ENCODE measurements around the gene VPREB3. TPM values are rescaled to one million over a fixed set of nuclear protein-coding genes. Genes with fewer than 3 reads are reported as not detected.

The VPREB3 gene
- total RNA-seq, 6 donors from 2014 or later = 0.74 to 0.80 TPM; not detected in 4

DNA sequence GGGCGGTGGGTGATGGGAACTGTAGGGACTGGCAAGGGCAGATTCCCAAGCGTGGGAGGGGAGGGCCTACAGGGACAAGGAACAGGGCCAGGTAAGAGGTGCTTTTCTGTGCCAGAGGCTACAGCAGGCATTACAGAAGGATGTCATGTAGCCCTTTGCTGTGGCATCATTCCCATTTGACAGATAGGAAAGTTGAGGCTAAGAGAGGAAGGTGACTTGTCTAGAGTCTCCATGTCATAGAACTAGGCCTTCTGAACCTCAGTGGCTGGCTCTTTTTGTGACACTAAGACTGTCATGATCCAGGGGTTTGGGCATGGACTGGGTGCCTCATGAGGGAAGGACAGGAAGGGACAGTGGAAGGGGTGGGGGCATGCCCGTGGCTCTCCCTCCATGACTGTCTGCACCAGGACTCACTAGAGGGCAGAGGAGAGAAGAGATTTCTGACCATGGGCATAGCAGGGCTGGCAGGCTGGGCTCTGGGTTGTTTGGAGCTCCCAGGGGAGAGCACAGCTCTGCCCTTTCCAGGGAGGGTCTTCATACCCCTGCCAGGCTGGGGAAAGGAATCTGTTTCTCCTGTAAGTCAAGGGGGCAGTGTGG is 21.7 kb upstream of the VPREB3 start:
- DNase-seq (no peak), ATAC-seq (ENCODE audit: low FRiP score in 2 of 2) (no peak)
- Histone ChIP-seq H3K27ac (no peak overlapping the region), H3K36me3 (no peaks in the 10 kb centered on the region), H3K4me1 (peaks cover 16 to 29% (median 24%) of the 10 kb centered on the region in 4 donors), H3K4me3 (no peak overlapping the region), H3K9me3 (no peaks in the 10 kb centered on the region), H3K27me3 (no peaks in the 10 kb centered on the region)
- no peak for TF ChIP-seq POLR2AphosphoS5 (IDR thresholded peaks at IDR 0.05)
- TF ChIP-seq POLR2A (IDR thresholded peaks at IDR 0.05) = no peak
- no peak for TF ChIP-seq EP300 (IDR thresholded peaks at IDR 0.05)
- TF ChIP-seq, protein P1, sequence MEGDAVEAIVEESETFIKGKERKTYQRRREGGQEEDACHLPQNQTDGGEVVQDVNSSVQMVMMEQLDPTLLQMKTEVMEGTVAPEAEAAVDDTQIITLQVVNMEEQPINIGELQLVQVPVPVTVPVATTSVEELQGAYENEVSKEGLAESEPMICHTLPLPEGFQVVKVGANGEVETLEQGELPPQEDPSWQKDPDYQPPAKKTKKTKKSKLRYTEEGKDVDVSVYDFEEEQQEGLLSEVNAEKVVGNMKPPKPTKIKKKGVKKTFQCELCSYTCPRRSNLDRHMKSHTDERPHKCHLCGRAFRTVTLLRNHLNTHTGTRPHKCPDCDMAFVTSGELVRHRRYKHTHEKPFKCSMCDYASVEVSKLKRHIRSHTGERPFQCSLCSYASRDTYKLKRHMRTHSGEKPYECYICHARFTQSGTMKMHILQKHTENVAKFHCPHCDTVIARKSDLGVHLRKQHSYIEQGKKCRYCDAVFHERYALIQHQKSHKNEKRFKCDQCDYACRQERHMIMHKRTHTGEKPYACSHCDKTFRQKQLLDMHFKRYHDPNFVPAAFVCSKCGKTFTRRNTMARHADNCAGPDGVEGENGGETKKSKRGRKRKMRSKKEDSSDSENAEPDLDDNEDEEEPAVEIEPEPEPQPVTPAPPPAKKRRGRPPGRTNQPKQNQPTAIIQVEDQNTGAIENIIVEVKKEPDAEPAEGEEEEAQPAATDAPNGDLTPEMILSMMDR (IDR thresholded peaks at IDR 0.05) = no peak
- WGBS, 2 donors = 73 to 83% methylated on average over 3 of the region's 3 CpGs

DNA sequence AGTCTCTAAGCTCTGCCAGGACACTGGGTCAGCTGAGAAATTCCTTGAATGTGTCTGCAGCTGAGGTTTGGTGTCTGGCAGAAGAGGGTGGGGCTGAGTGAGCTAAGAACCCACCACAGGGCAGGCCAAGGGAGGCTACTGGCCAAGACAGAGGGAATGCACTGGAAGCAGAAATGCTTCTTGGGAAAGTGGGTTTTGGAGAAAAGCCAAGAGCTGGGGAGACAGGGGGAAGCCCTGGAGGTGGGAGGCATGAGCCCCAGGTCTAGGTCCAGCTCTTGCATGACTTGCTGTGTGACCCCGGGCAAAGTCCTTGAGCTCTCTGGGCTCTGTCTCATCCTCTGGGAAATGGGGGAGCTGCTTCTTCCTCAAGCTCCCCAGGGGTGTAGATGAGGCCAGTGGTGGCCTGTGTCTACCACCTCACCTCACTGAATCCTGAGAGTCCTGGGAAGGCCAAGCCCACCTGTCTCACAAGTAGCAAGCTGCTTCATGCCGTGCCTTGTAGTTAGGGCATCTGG is 20.8 kb upstream of the VPREB3 start:
- Histone ChIP-seq H3K27ac (no peak overlapping the region), H3K27me3 (no peaks in the 10 kb centered on the region), H3K36me3 (no peaks in the 10 kb centered on the region), H3K4me1 (peaks cover 19 to 30% (median 24%) of the 10 kb centered on the region in 4 donors), H3K9me3 (no peaks in the 10 kb centered on the region), H3K4me3 (no peak overlapping the region)
- TF ChIP-seq POLR2A (IDR thresholded peaks at IDR 0.05) (no peak), EP300 (IDR thresholded peaks at IDR 0.05) (no peak), POLR2AphosphoS5 (IDR thresholded peaks at IDR 0.05) (no peak)
- TF ChIP-seq, protein P1 (IDR thresholded peaks at IDR 0.05) = no peak
- DNase-seq (no peak), ATAC-seq (ENCODE audit: low FRiP score in 2 of 2) (peak in 1 of 2 donors; percentile 71)
- 75 to 93% methylated on average over 2 of the region's 2 CpGs for WGBS, 2 donors

DNA sequence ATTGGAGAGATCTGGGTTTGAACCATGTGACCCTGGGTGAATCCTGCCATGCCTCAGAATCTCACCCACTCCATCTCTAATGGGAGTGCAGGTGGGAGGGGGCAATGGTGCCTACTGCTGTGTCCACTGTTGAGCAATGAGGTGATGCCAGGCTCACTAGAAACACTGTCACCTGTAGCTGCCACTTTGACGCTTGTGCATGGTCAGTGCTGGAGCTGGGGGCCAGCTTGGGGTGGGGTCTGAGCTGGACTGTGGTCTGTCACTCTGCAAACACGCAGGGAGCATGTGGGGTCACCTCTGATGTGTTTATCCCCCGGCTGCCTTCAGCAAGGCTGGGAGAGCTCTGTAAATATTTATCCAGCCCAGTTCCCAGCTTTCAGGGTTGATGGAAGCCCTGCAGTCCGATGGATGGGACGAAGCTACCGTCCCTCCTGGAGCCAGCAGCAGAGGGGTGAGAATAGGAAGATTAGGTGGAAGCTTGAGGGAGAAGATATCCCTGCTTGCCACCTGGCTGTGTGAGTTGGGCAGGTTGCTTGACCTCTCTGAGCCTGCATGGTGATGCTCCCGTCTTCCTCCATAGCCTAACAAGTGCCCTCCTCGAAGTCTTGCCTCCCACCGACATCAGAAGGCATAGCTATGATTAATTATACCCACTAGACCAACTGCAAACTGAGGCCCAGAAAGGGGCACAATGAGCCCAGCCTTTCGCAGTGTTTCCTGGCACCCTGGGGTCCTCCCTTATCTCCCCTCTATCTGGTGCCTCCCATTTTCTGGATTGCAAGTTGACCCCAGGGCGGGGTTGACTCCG is 20.1 kb upstream of the VPREB3 start:
- WGBS, 2 donors = 78 to 79% methylated on average over 6 to 12 of the region's 12 CpGs
- H3K9me3 ChIP-seq = no peaks in the 10 kb centered on the region

DNA sequence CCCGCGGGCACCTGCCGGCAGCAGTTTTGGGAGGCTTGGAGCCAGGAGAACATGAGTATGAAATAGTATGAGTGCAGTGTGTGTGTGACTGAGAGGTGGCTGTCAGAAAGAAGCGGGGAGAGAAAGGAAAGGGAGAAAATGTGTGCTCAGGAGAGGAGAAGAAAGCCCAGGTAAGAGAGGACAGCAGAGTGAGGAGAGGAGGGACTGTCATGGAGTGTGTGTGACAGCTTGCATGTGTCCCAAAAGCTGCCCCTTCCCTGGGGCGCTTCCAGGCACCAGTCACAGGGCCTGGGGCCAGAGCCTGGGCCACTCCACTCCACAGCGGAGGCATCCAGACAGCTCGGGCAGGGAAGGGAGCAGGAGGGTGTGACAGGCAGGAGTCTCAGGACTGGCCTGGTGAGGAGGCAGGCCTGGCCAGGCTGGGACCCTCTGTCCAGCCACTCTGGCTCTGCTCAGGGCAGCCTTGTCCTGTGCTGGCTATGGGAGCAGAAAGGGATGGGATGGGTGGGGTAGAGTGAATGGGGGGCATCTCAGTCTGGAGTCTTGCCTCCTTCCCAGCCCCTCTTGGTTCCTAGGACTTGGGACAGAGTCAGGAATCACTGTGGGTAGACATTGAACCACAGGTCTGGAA is 19.4 kb upstream of the VPREB3 start:
- no peak for ATAC-seq (ENCODE audit: low FRiP score in 2 of 2)

More for the DNA sequence above, 20.1 kb upstream of the VPREB3 start:
- DNase-seq (no peak), ATAC-seq (ENCODE audit: low FRiP score in 2 of 2) (no peak)
- no peaks in the 10 kb centered on the region for H3K36me3 ChIP-seq
- H3K27ac ChIP-seq = no peak overlapping the region
- H3K27me3 ChIP-seq = no peaks in the 10 kb centered on the region
- TF ChIP-seq EP300 (IDR thresholded peaks at IDR 0.05) (no peak), POLR2AphosphoS5 (IDR thresholded peaks at IDR 0.05) (no peak), POLR2A (IDR thresholded peaks at IDR 0.05) (no peak)
- TF ChIP-seq, protein P1 (IDR thresholded peaks at IDR 0.05) = no peak
- no peak overlapping the region for H3K4me3 ChIP-seq
- peaks cover 19 to 30% (median 24%) of the 10 kb centered on the region in 4 donors for H3K4me1 ChIP-seq

More for the DNA sequence above, 19.4 kb upstream of the VPREB3 start:
- Histone ChIP-seq H3K4me1 (peaks cover 20 to 36% (median 28%) of the 10 kb centered on the region in 4 donors), H3K9me3 (no peaks in the 10 kb centered on the region), H3K27me3 (no peaks in the 10 kb centered on the region), H3K27ac (no peak overlapping the region), H3K4me3 (peak overlapping the region in 2 of 4 donors; percentile 55), H3K36me3 (no peaks in the 10 kb centered on the region)
- DNase-seq = no peak
- TF ChIP-seq EP300 (IDR thresholded peaks at IDR 0.05) (no peak), POLR2A (IDR thresholded peaks at IDR 0.05) (no peak)
- TF ChIP-seq, protein P1 (IDR thresholded peaks at IDR 0.05) = no peak
- WGBS, 2 donors = 63 to 67% methylated on average over 5 to 7 of the region's 7 CpGs
